K562 (cell line): Measurements from ENCODE around the gene DNAI1. TPM values are rescaled to one million over a fixed set of nuclear protein-coding genes. Genes with fewer than 3 reads are reported as not detected.

Experiments
- polyA plus RNA-seq, 8 experiments: library from polyadenylated mRNA; depleted of rRNA in 4 of 8; stranded (reverse) in 5 of 8; unstranded in 3 of 8; fragments of >200 nt; fragmentation: Nextera tagmentation in 2 of 8; fragmentation: Illumina TruSeq in 1 of 8; extraction: Ambion mirVana in 2 of 8; extraction: Trizol in 1 of 8; gene quantifications; 2 replicates each; pipeline versions ENCODE4 v1.2.1 to v1.2.3, GENCODE V29; 2011 to 2014; ENCODE audit warnings: inconsistent platforms in 1 of 8, missing spikeins in 1 of 8
- small RNA-seq: library from RNA; depleted of rRNA; stranded (forward); fragments of <200 nt; gene quantifications from one replicate; pipeline ENCODE3, GENCODE V24; 2014
- total RNA-seq, 7 experiments: library from RNA; depleted of rRNA in 6 of 7; stranded (reverse); fragments of >200 nt in 6 of 7; fragmentation: Illumina TruSeq in 2 of 7; extraction: Trizol in 2 of 7; gene quantifications; 2 replicates each; pipeline versions ENCODE4 v1.2.1 to v1.2.3, GENCODE V29; 2011 to 2021; ENCODE audit warnings: low replicate concordance in 1 of 7

Gene DNAI1
- total and polyA plus RNA-seq, 9 of the 15 experiments (the other 6 are each of a cell fraction or from before 2014, with no cell fraction given), result 0.01 to 0.17 (median 0.04) TPM; not detected in 6

Small RNA genes lying within 50 kb of the gene (small RNA-seq; reads per million reads assigned to genes)
- not detected for gene RN7SKP24

Other genes with a start within 250 kb of the DNAI1 start
Only the 7 nearest of the 14 such genes appear.
- 3.6 and 4.6 TPM in 2 replicates for gene KIF24, start 129.5 kb upstream of the DNAI1 start, total RNA-seq (2014; rRNA removed)
- 4.7 TPM in 2 replicates for gene KIF24, start 129.5 kb upstream of the DNAI1 start, total RNA-seq (2014; rRNA removed; fragmentation: Illumina TruSeq; extraction: Trizol)
- gene KIF24, start 129.5 kb upstream of the DNAI1 start, total RNA-seq (2015; rRNA removed; fragmentation: Illumina TruSeq; extraction: Trizol), result 5.4 and 5.8 TPM in 2 replicates
- gene KIF24, start 129.5 kb upstream of the DNAI1 start, total RNA-seq (2021), result 4.7 and 5.0 TPM in 2 replicates
- 4.1 and 5.0 TPM in 2 replicates for gene KIF24, start 129.5 kb upstream of the DNAI1 start, polyA plus RNA-seq (2011; rRNA removed)
- 4.2 and 4.4 TPM in 2 replicates for gene KIF24, start 129.5 kb upstream of the DNAI1 start, polyA plus RNA-seq (2014; fragmentation: Illumina TruSeq; extraction: Trizol)
- under 1 TPM; 0.63 to 0.76 TPM for gene KIF24, start 129.5 kb upstream of the DNAI1 start, polyA plus RNA-seq (2014; fragmentation: Nextera tagmentation; extraction: Ambion mirVana)
- 3.3 and 3.6 TPM in 2 replicates for gene KIF24, start 129.5 kb upstream of the DNAI1 start, polyA plus RNA-seq (2014; rRNA removed)
- 11.5 and 14.1 TPM in 2 replicates for gene NUDT2, start 129.2 kb upstream of the DNAI1 start, total RNA-seq (2014; rRNA removed)
- 19.0 and 23.9 TPM in 2 replicates for gene NUDT2, start 129.2 kb upstream of the DNAI1 start, total RNA-seq (2014; rRNA removed; fragmentation: Illumina TruSeq; extraction: Trizol)
- 15.4 and 16.7 TPM in 2 replicates for gene NUDT2, start 129.2 kb upstream of the DNAI1 start, total RNA-seq (2015; rRNA removed; fragmentation: Illumina TruSeq; extraction: Trizol)
- gene NUDT2, start 129.2 kb upstream of the DNAI1 start, total RNA-seq (2021), result 13.1 and 15.2 TPM in 2 replicates
- 21.6 and 24.3 TPM in 2 replicates for gene NUDT2, start 129.2 kb upstream of the DNAI1 start, polyA plus RNA-seq (2011; rRNA removed)
- gene NUDT2, start 129.2 kb upstream of the DNAI1 start, polyA plus RNA-seq (2014; fragmentation: Illumina TruSeq; extraction: Trizol), result 14.4 and 18.5 TPM in 2 replicates
- gene NUDT2, start 129.2 kb upstream of the DNAI1 start, polyA plus RNA-seq (2014; fragmentation: Nextera tagmentation; extraction: Ambion mirVana), result 10 to 100 TPM; 26.9 to 28.1 TPM
- gene NUDT2, start 129.2 kb upstream of the DNAI1 start, polyA plus RNA-seq (2014; rRNA removed), result 19.4 and 19.9 TPM in 2 replicates
- gene MYORG, start 81.9 kb upstream of the DNAI1 start, total RNA-seq (2014; rRNA removed), result 0.18 and 0.33 TPM in 2 replicates
- 0.15 and 0.19 TPM in 2 replicates for gene MYORG, start 81.9 kb upstream of the DNAI1 start, total RNA-seq (2014; rRNA removed; fragmentation: Illumina TruSeq; extraction: Trizol)
- 0.14 and 0.15 TPM in 2 replicates for gene MYORG, start 81.9 kb upstream of the DNAI1 start, total RNA-seq (2015; rRNA removed; fragmentation: Illumina TruSeq; extraction: Trizol)
- gene MYORG, start 81.9 kb upstream of the DNAI1 start, total RNA-seq (2021), result 0.82 and 1.1 TPM in 2 replicates
- gene MYORG, start 81.9 kb upstream of the DNAI1 start, polyA plus RNA-seq (2011; rRNA removed), result 0.19 and 0.25 TPM in 2 replicates
- gene MYORG, start 81.9 kb upstream of the DNAI1 start, polyA plus RNA-seq (2014; fragmentation: Illumina TruSeq; extraction: Trizol), result 0.36 and 0.40 TPM in 2 replicates
- gene MYORG, start 81.9 kb upstream of the DNAI1 start, polyA plus RNA-seq (2014; fragmentation: Nextera tagmentation; extraction: Ambion mirVana), result under 1 TPM; 0.06 to 0.13 TPM
- gene MYORG, start 81.9 kb upstream of the DNAI1 start, polyA plus RNA-seq (2014; rRNA removed), result 0.20 and 0.30 TPM in 2 replicates
- 2.5 and 4.7 TPM in 2 replicates for gene FAM219A, start 235 bp upstream of the DNAI1 start, total RNA-seq (2014; rRNA removed)
- 2.9 and 3.3 TPM in 2 replicates for gene FAM219A, start 235 bp upstream of the DNAI1 start, total RNA-seq (2014; rRNA removed; fragmentation: Illumina TruSeq; extraction: Trizol)
- 2.9 and 3.4 TPM in 2 replicates for gene FAM219A, start 235 bp upstream of the DNAI1 start, total RNA-seq (2015; rRNA removed; fragmentation: Illumina TruSeq; extraction: Trizol)
- gene FAM219A, start 235 bp upstream of the DNAI1 start, total RNA-seq (2021), result 8.4 and 8.6 TPM in 2 replicates
- gene FAM219A, start 235 bp upstream of the DNAI1 start, polyA plus RNA-seq (2011; rRNA removed), result 2.7 and 4.3 TPM in 2 replicates
- gene FAM219A, start 235 bp upstream of the DNAI1 start, polyA plus RNA-seq (2014; fragmentation: Illumina TruSeq; extraction: Trizol), result 4.5 and 4.8 TPM in 2 replicates
- gene FAM219A, start 235 bp upstream of the DNAI1 start, polyA plus RNA-seq (2014; fragmentation: Nextera tagmentation; extraction: Ambion mirVana), result under 1 TPM; 0.63 to 0.71 TPM
- gene FAM219A, start 235 bp upstream of the DNAI1 start, polyA plus RNA-seq (2014; rRNA removed), result 5.4 and 6.1 TPM in 2 replicates
- gene ENHO, start 64.2 kb downstream of the DNAI1 start, total RNA-seq (2014; rRNA removed), result 0.12 TPM in 1 of 2 replicates, not detected in the other
- gene ENHO, start 64.2 kb downstream of the DNAI1 start, total RNA-seq (2014; rRNA removed; fragmentation: Illumina TruSeq; extraction: Trizol), result not detected in 2 replicates
- gene ENHO, start 64.2 kb downstream of the DNAI1 start, total RNA-seq (2015; rRNA removed; fragmentation: Illumina TruSeq; extraction: Trizol), result not detected in 2 replicates
- 0.24 TPM in 1 of 2 replicates, not detected in the other for gene ENHO, start 64.2 kb downstream of the DNAI1 start, total RNA-seq (2021)
- not detected in 2 replicates for gene ENHO, start 64.2 kb downstream of the DNAI1 start, polyA plus RNA-seq (2011; rRNA removed)
- not detected in 2 replicates for gene ENHO, start 64.2 kb downstream of the DNAI1 start, polyA plus RNA-seq (2014; fragmentation: Illumina TruSeq; extraction: Trizol)
- not detected for gene ENHO, start 64.2 kb downstream of the DNAI1 start, polyA plus RNA-seq (2014; fragmentation: Nextera tagmentation; extraction: Ambion mirVana)
- gene ENHO, start 64.2 kb downstream of the DNAI1 start, polyA plus RNA-seq (2014; rRNA removed), result not detected in 2 replicates
- not detected in 2 replicates for gene CNTFR, start 130.9 kb downstream of the DNAI1 start, total RNA-seq (2014; rRNA removed)
- not detected in 2 replicates for gene CNTFR, start 130.9 kb downstream of the DNAI1 start, total RNA-seq (2014; rRNA removed; fragmentation: Illumina TruSeq; extraction: Trizol)
- gene CNTFR, start 130.9 kb downstream of the DNAI1 start, total RNA-seq (2015; rRNA removed; fragmentation: Illumina TruSeq; extraction: Trizol), result not detected in 2 replicates
- gene CNTFR, start 130.9 kb downstream of the DNAI1 start, total RNA-seq (2021), result not detected in 2 replicates
- gene CNTFR, start 130.9 kb downstream of the DNAI1 start, polyA plus RNA-seq (2011; rRNA removed), result not detected in 2 replicates
- gene CNTFR, start 130.9 kb downstream of the DNAI1 start, polyA plus RNA-seq (2014; fragmentation: Illumina TruSeq; extraction: Trizol), result not detected in 2 replicates
- gene CNTFR, start 130.9 kb downstream of the DNAI1 start, polyA plus RNA-seq (2014; fragmentation: Nextera tagmentation; extraction: Ambion mirVana), result not detected
- gene CNTFR, start 130.9 kb downstream of the DNAI1 start, polyA plus RNA-seq (2014; rRNA removed), result not detected in 2 replicates
- gene RPP25L, start 153.3 kb downstream of the DNAI1 start, total RNA-seq (2014; rRNA removed), result 42.0 and 51.6 TPM in 2 replicates
- 12.1 and 19.1 TPM in 2 replicates for gene RPP25L, start 153.3 kb downstream of the DNAI1 start, total RNA-seq (2014; rRNA removed; fragmentation: Illumina TruSeq; extraction: Trizol)
- 24.6 and 25.4 TPM in 2 replicates for gene RPP25L, start 153.3 kb downstream of the DNAI1 start, total RNA-seq (2015; rRNA removed; fragmentation: Illumina TruSeq; extraction: Trizol)
- 34.9 and 38.2 TPM in 2 replicates for gene RPP25L, start 153.3 kb downstream of the DNAI1 start, total RNA-seq (2021)
- gene RPP25L, start 153.3 kb downstream of the DNAI1 start, polyA plus RNA-seq (2011; rRNA removed), result 31.5 and 36.7 TPM in 2 replicates
- gene RPP25L, start 153.3 kb downstream of the DNAI1 start, polyA plus RNA-seq (2014; fragmentation: Illumina TruSeq; extraction: Trizol), result 19.7 and 39.2 TPM in 2 replicates
- gene RPP25L, start 153.3 kb downstream of the DNAI1 start, polyA plus RNA-seq (2014; fragmentation: Nextera tagmentation; extraction: Ambion mirVana), result 10 to 100 TPM; 16.3 to 29.0 TPM
- gene RPP25L, start 153.3 kb downstream of the DNAI1 start, polyA plus RNA-seq (2014; rRNA removed), result 43.7 and 48.2 TPM in 2 replicates